ENCODE measurements around the gene UBE2I.
"Not testable (repeated sequence)": the region's sequence is repeated elsewhere in the genome, so short reads cannot be mapped to it uniquely, and the experiment has no call there.

Gene UBE2I

DNA sequence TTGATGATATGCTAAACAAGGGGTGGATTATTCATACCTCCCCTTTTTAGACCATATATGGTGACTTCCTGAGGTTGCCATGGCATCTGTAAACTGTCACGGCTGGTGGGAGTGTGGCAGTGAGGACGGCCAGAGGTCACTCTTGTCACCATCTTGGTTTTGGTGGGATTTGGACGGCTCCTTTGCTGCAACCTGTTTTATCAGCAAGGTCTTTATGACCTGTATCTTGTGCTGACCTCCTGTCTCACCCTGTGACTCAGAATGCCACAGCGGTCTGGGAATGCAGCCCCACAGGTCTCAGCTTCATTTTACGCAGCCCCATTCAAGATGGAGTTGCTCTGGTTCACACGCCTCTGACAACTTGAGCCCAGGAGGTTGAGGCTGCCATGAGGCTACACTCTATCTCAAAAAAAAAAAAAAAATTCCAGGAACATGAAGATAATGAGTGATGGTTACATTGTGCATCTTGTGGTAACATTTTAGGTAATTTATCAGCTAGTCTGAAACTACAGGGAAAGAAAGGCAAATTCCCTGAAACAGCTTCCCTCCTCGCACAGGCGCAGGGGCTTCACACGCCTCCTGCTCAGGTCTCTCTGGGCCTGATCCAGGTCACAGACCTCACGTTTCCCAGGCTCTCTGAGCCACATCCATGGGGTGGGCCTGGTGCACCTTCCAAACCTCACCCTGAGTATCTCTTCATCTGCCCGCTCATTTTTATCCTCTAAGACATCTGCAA lies 15.3 kb upstream of the UBE2I start:
- no peak for DNase-seq

DNA sequence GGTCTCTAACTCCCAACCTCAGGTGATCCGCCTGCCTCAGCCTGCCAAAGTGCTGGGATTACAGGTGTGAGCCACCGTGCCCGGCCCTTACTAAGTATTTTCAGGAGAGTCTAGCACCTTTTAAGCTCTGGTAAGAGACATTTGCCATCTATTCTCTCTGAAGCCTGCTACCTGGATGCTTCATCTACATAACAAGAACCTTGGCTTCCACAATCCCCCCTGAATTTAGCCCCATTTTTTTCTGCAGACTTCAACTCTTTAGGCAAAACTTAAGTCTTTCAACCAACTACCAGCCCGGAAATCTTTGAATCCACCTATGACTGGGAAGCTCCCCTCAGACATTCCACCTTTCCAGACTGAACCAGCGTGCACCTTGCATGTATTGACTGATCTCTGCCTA lies 14.0 kb upstream of the UBE2I start:
- no peak for DNase-seq

DNA sequence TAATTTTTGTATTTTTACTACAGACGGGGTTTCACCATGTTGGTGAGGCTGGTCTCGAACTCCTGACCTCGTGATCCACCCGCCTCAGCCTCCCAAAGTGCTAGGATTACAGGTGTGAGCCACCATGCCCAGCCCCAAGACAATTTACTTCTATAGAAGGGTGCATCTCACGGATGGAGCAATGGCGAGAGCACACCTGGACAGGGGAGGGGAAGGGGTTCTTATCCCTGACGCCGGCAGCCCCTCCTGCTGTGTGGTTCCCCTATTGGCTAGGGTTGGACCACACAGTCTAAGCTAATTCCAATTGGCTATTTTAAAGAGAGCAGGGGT lies 12.8 kb upstream of the UBE2I start:
- DNase-seq = not testable (repeated sequence)

DNA sequence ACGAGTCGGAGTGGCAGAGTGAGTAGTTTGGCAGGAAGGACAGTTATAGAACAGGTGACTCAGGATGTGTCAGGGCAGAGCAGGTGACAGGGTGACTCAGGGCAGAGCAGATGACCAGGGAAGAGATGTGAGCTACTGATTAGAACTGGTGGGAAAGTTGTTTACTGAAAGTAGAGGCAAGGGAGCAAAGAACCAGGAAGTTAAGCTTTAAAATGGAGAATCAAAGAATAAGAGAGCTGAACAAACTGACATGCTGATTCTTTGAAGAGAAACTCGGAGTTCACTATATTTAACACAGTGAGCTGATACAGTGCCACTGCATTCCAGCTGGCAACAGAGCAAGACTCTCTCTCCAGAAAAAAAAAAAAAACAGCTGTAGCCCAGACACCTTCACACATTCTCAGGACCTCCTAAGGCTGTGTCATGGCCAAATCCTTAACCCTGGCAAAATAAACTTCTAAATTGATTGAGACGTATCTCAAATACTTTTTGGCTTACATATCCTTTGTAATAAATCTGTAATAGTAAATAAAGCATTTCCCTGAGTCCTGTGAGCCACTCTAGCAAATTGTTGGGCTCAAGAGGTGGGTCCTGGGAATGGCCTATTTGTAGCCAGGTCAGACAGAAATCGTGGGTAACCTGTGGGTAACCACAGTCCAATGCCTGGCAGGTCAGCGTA lies 12.3 kb upstream of the UBE2I start:
- no peak for DNase-seq

DNA sequence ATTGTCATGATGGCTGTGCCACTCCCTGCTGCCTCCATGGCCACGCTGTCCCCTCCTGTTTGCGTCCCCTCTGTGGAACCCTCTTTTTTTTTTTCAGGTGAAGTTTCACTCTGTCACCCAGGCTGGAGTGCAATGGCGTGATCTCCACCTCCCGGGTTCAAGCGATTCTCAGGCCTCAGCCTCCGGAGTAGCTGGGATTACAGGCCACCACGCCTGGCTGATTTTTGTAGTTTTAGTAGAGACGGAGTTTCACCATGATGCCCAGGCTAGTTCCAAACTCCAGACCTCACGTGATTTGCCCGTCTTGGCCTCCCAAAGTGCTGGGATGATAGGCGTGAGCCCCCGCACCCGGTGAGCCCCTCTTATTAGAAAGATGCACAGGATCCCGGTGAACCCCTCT lies 11.0 kb upstream of the UBE2I start:
- no peak for DNase-seq

DNA sequence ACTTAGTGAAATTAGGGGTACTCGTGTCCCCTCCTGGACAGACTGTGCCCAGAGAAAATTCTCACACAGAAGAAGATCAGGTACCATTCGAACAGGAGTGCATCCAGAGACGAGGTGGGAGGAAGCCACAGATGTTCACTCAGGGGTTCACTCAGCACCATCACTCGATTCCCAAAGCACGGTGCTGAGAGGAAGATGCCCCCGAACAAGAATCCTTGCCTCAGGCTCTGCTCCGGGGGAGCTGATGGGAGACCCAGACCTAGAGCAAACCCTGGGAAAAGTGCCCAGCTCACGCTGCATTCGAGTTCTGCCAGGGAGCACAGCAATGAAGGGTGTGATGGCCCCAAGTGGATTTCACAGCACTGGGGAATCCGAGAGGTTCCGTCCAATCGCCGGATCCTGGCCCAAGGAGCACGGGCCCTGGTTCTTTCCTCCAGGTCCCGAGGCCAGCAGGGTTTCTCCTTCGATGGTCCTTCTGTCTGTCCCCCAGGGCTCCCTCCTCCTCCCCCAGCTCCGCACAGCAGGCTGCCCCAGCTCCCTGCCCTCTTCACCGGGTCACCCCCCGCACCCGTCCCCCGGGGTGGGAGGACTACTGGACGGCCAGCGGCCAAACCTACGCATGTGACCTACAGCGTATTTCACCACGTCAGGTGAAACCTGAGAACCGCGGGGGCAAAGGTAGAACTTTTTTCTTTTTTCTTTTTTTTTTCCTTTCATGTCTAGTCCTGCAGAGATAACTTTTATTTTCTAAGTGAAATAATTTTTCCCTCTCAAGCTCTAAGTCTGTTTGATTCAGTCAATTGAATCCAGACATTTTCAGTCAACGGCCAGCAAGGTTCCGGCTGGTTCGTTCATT lies 10.2 kb upstream of the UBE2I start:
- DNase-seq = no peak

DNA sequence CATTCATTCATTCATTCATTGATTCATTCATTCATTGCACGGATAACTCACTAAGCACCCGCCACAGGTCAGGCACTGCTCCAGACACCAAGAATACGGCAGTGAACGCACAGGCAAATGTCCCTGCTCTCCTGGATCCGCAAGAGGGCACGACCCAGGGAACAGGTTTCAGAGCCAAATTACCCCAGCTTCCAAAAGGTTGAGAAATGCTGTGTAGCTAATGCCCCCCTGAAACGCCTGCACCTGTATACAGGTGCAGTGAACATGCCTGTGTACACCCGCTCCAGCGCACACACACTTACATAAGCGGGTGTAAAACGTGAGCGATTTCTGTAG lies 9.6 kb upstream of the UBE2I start:
- no peak for DNase-seq

DNA sequence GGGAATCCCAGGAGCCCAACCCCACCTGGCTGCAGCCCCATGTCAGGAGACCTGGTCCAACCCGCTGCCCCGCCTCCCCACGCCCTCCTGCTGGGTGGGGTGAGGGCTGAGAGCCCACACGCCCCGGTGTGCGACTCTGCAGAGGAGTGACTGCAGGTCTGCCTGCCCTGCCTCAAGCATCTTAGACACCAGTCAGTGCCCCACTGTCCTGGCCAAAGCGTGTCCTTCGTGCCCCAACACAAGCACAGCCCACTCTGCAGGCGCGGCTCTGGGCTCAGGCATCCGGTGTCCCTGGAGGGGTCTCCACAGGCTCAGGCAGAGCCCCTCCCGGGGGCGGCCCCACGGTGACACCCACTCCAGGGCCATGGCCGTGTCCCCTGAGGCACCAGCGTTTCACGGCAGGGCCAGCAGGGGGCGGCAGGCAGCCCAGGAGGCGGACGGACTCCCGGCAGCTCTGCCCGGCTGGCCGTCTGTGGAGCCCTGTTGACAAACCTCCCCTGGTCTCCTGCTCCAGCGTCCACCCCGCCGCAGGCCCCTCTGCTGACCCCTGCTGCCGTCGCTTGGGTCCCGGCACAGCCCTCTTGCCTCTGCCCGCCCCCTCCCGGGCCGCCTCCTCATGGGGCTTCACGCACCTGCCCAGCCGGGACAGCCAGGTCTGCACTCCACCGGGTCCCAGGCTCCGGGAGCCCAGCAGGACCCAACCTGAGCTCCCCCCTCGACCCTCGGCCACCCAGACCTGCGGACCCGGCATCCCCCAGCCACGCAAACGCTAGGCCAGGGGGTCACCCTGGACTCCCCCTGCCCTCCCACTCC lies 8.6 kb upstream of the UBE2I start:
- DNase-seq = no peak

DNA sequence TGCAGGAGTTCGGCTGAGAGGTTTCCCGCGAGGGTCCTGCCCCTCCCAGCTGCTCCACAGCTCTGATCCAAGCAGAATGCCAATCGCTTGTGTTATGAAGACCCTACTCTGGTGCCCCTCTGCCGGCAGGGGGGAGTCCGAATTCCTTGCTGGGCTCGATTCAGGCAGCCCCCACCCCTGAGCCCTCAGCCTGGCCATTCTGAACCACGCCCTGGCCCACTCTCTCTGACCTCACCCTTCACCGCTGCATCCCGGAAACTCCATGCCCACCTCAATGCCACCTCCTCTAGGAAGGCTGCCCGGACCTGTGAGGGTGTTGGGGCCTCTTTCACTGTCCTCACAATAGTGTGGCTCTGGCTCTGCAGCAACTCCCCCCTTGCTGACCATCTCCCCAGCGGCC lies 7.9 kb upstream of the UBE2I start:
- DNase-seq = no peak

DNA sequence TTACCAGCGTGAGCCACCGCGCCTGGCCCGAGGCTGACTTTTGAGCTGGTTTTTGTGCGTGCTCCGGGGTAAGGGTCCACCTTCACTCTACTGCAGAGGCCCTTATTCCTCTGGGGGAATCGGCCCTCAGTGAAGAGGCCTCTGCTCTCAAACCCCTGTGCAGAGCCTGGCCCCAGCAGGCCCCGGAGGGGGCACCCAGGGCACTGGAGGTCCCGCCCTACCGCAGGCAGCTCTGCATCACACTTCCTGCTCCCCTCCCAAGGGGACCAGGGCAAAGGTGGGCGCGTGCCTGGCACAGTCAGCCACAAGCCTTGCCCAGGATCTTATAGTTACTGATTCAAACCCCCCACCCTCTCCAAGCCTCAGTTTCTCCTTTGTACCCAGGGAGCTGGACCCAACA lies 3.6 kb upstream of the UBE2I start:
- DNase-seq = no peak

DNA sequence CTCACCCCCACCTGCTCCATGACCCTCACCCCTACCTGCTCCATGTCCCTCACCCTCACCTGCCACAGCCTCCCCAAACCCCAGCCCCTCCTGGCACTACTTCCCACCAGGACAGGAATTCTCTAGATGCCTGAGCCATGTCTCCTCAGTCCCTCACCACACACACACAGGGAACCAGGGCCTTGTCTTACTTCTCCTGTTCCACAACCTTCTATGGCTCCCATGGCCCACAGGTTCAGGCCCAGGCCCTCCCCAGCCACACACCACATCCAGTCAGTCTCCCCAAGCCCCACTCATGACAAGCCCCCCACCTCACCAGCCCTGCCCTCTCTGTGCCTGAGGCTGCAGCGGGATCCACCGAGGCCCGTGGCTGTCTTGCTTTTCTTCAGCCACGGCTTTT lies 3.1 kb upstream of the UBE2I start:
- DNase-seq = no peak

DNA sequence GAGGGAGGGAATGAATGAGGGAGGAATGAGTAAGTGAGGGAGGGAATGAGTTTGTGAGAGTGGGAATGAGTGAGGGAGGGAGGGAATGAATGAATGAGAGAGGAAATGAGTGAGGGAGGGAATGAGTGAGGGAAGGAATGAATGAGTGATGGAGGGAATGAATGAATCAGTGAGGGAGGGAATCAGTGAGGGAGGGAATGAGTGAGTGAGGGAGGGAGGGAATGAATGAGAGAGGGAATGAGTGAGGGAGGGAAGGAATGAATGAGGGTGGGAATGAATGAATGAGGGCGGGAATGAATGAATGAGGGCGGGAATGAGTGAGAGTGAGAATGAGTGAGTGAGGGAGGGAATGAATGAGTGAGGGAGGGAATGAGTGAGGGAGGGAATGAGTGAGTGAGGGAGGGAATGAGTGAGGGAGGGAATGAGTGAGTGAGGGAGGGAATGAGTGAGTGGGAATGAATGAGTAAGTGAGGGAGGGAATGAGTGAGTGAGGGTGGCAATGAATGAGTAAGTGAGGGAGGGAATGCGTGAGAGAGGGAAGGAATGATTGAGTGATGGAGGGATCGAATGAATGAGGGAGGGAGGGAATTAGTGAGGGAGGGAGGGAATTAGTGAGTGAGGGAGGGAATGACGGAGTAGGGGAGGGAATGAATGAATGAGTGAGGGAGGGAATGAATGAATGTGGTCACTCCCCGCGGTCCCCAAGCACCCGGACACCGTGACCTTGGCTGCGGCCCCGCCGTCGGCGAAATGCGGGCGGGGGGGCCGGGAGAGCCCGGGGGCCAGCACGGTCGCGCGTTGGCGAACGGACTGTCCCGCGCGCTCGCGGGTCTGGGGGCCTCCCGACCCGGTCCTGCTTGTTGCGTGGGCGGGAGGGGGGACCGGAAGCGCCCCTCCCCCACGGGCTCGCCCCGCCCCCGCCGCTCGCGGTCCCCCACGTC lies 1.1 kb upstream of the UBE2I start:
- no peak for DNase-seq

DNA sequence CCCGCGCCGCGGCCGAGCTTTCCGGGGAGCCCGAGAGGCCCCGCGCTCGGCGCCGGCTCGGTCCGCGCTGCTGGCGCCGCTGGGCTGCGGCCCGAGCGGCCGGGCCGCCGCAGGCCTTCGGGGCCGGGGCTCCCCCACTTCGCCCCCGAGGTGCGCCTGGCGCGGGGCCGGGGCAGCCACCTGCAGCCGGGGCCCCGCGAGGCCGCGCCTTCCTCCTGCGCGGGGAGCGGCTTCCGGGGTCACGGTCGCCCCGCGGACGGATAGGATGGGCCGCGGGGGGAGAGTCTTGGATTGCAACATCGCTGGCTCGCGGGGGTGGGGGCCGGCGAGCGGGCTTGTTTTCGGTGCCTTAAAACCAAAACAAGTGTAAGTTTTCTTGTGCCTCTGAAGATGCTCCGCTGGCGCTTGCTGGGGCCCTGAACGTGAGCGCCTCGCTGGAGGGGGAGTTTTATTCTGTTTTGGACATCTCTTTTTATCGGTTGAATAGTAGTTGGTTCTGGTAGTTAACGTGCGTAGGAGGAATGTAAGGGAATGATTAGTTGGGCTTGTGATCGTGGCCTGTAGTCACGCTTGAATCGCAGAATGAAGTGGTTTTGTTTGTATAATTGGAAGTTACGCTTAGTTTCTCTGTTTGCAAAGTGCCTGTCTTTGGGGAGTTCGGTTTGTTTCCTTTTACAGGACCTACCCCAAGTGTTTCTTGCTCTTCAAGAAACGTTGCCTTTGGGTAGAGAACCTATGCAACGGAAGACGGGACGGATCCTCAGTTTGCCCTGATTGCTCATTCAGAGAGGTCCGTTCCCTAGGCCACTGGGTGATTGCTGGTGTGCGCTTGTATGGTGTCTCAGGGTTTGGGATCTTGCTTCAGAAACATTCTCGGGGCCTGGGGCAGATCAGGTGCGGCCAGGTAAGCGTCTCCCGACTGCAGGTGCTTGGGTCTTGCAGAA lies 724 bp downstream of the UBE2I start:
- no peak for DNase-seq

DNA sequence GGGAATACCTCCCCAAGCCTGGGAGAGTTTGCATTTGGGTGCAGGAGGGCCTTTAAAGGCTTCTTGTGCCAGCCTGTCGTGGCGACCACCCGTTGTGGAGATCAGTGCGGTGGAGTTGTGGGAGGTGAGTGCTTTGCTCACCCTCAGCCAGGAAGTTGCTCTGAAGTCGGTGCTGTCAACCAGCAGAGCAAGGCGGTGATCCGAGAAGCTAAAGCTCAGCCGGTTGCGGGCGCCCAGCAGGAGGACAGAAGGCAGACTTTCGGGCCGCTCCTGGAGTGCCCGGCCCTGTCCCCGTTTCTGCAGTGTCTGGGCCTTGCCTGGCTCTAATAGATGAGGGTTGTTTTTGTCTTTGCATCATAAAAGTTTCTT lies 1.4 kb downstream of the UBE2I start:
- DNase-seq = no peak

DNA sequence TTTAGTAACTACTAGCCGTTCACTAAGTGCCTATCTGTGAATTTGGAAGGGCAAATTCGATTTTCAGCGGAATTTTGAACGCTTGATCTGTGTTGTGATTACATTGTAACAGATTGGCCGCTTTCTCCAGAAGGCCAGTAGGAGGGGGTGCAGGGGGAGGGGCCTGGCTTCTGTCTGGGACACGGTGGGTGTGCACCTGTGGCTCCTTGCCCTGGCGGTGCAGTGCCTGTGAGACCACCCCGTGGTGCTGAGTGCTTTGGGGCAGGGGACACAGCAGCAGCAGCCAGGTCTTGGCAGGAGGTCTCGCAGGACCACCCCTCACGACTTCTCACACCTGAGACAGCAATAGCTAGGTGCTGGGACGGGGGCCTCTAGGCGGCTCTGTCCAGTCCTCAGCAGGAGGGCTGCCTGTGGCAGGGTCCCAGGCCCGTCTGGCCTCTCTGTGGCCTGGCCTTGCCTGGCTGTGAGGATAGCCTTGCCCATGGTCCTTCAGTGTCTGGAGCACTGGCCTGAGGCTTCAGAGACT lies 1.8 kb downstream of the UBE2I start:
- no peak for DNase-seq

DNA sequence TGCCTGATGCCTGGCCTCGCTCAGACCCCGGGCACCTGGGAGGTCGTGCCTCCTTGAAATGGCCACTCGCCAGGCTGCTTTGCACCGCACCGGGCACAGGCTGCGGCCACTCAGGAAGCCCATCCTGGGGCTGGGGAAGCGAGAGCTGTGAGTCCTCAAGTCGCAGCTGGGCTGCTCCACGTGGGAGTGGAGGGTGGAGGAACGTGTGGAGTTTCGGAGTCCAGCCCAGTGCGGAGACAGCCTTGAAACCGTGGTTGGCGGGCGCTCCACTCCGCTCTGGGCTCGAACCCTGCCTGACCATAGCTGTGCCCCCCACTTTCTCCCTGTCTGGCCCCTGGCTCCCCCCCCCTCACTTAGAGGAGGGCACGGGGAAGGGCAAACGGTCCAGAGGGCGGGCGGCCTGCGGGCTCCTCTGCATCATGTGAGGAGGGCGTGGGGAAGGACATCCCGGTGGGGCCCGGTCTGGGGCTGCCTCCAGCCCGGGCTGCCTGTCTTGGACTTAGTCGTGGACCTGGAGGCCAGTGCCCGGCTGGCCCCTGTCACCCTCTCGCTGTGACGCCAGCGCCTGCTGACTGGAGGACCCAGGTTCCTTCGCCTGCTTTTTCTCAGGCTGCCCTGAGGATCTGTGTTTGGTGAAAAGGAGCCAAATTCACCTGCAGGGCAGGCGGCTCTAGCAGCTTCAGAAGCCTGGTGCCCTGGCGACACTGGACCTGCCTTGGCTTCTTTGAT lies 2.5 kb downstream of the UBE2I start:
- DNase-seq = no peak

DNA sequence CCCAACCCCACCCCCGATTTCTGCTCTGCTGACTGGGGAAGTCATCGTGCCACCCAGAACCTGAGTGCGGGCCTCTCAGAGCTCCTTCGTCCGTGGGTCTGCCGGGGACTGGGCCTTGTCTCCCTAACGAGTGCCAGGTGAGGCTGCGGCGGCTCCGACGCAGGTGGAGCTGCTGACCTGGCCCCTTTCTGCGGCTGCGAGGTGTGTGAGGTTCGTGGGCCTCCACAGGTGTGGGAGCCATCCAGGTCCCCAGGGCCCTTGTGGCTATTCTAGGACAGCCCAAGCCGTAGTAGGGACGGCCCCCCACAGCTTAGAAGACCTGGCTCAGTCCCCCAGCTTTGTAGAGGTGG lies 3.0 kb downstream of the UBE2I start:
- no peak for DNase-seq

DNA sequence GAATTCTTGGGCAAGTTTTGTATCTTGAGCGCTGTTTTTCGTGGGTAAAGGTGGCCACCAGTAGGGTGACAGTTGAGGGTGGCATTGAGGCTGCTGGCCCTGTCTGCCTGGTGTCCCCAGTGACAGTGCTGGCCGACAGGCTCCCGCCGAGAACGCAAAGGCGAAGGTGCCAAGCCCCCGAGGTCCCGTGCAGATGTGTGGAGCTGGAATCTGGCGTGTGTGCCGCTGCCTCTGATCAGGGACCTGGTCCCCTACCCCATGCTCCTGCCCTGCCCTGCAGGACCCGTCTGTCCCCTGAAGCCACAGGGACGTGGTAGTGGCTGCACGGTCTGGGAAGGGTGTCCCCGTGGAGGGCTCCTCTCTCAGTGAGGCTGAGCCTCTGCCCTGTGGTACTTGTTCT lies 3.5 kb downstream of the UBE2I start:
- DNase-seq = no peak

DNA sequence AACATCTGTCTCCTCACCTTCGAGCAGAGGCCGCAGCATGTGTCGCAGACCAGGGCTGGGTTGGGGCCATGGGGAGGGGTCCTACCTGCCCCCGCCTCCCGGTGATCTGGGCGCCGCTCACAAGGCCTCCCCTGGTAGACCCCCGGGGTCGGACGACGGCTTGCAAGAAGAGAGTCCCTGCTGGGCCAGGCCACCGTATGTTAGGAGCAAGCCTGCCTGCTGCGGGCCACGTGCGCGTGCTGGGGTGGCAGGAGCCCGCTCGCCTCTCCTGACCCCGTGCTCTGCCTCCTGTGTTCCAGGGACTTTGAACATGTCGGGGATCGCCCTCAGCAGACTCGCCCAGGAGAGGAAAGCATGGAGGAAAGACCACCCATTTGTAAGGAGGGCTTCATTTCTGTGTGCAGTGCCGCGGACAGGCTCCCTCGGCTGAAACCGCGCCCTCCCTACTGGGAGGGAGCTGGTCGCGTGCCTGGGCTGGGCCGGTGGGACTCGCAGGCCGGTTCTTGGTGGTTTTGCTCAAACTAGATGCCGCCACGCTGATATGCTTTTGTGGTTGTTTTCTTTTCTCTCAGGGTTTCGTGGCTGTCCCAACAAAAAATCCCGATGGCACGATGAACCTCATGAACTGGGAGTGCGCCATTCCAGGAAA lies 4.4 kb downstream of the UBE2I start:
- DNase-seq = no peak
